K562 (cell line): ENCODE results near the gene TMEM121. TPM values are rescaled to one million over a fixed set of nuclear protein-coding genes. Genes with fewer than 3 reads are reported as not detected.

ENCODE experiments used
- ARNT ChIP-seq, 2 experiments: fragments of 450-650 bp; IDR thresholded peaks; 2 replicates each; pipeline ENCODE4 v1.6.1; 2016; ENCODE audit warnings: mild to moderate bottlenecking in 1 of 2
- ATF4 ChIP-seq: fragments of 450-650 bp; formaldehyde crosslinking; IDR thresholded peaks from 2 replicates; pipeline ENCODE4 v1.4.0; 2022; ENCODE audit warnings: mild to moderate bottlenecking, moderate library complexity
- BCOR ChIP-seq: fragments of 450-650 bp; IDR thresholded peaks from 2 replicates; pipeline ENCODE4 v1.6.1; 2016
- CBX5 ChIP-seq: IDR thresholded peaks from 2 replicates; pipeline ENCODE4 v1.6.1; 2014; ENCODE audit warnings: low read depth, borderline replicate concordance
- ELF2 ChIP-seq: fragments of 250-450 bp; sonication (Bioruptor Pico); IDR thresholded peaks from 2 replicates; pipeline ENCODE4 v1.5.0; 2021; ENCODE audit warnings: mild to moderate bottlenecking
- GABPA ChIP-seq: fragments of 200-800 bp; sonication (Bioruptor generic); conservative IDR thresholded peaks from 2 replicates; pipeline ENCODE4 v1.6.1; 2016; ENCODE audit warnings: low read depth, missing genetic modification characterization, missing compliant biosample characterization
- HLTF ChIP-seq: fragments of 450-650 bp; IDR thresholded peaks from 2 replicates; pipeline ENCODE4 v1.6.1; 2016
- KDM1A ChIP-seq, 2 experiments: fragments of 450-650 bp; IDR thresholded peaks; 2 replicates each; pipeline ENCODE4 v1.6.1; 2016; ENCODE audit warnings: mild to moderate bottlenecking in 2 of 2
- MAFG ChIP-seq: fragments of 450-650 bp; conservative IDR thresholded peaks from 2 replicates; pipeline ENCODE4 v1.6.1; 2016; ENCODE audit warnings: missing genetic modification characterization, missing compliant biosample characterization
- MIER1 ChIP-seq: fragments of 450-650 bp; IDR thresholded peaks from 2 replicates; pipeline ENCODE4 v1.6.1; 2016; ENCODE audit warnings: antibody characterized with exemption, mild to moderate bottlenecking, low read depth
- MXI1 ChIP-seq: IDR thresholded peaks from 2 replicates; pipeline ENCODE4 v1.6.1; 2011; ENCODE audit warnings: low read depth, mild to moderate bottlenecking, improper control_type of control experiment, low read length
- NCOA4 ChIP-seq: fragments of 450-650 bp; IDR thresholded peaks from 2 replicates; pipeline ENCODE4 v1.6.1; 2018; ENCODE audit warnings: mild to moderate bottlenecking; ENCODE audit not compliant: partially characterized antibody
- POLR2AphosphoS2 ChIP-seq: IDR thresholded peaks from 2 replicates; pipeline ENCODE4 v1.6.1; 2012; ENCODE audit warnings: low read length, improper control_type of control experiment
- RBM14 ChIP-seq: fragments of 200-400 bp; formaldehyde crosslinking; IDR thresholded peaks from 2 replicates; pipeline ENCODE4 v1.6.1; 2018; ENCODE audit warnings: low read depth, mild to moderate bottlenecking, low read length, moderate library complexity, borderline replicate concordance; ENCODE audit not compliant: insufficient read depth
- SAFB ChIP-seq: fragments of 200-400 bp; formaldehyde crosslinking; IDR thresholded peaks from 2 replicates; pipeline ENCODE4 v1.6.1; 2017; ENCODE audit warnings: low read depth, low read length, borderline replicate concordance
- SOX6 ChIP-seq: fragments of 450-650 bp; IDR thresholded peaks from 2 replicates; pipeline ENCODE4 v1.6.1; 2014; ENCODE audit warnings: mild to moderate bottlenecking
- SREBF2 ChIP-seq: sonication (generic); formaldehyde crosslinking; IDR thresholded peaks from 2 replicates; pipeline ENCODE4 v1.4.0; 2020; ENCODE audit warnings: mild to moderate bottlenecking, missing genetic modification reagents
- STAG1 ChIP-seq: sonication (generic); formaldehyde crosslinking; IDR thresholded peaks from 2 replicates; pipeline ENCODE4 v1.5.0; 2020; ENCODE audit warnings: missing genetic modification reagents, borderline replicate concordance
- TRIM24 ChIP-seq, 2 experiments: fragments of 450-650 bp; IDR thresholded peaks; 2 replicates each; pipeline ENCODE4 v1.6.1; 2016
- WHSC1 ChIP-seq: IDR thresholded peaks from one replicate; pipeline ENCODE4 v1.6.1; 2012; ENCODE audit warnings: low read length, control low read depth, inconsistent platforms
- ZBED1 ChIP-seq: IDR thresholded peaks from 2 replicates; pipeline ENCODE4 v1.6.1; 2014
- ZEB2 ChIP-seq: fragments of 450-650 bp; IDR thresholded peaks from 2 replicates; pipeline ENCODE4 v1.6.1; 2016
- ZKSCAN1 ChIP-seq: fragments of 150-350 bp; IDR thresholded peaks from 2 replicates; pipeline ENCODE4 v1.6.1; 2016; ENCODE audit warnings: low read depth, low read length
- ZNF174 ChIP-seq: fragments of 250-450 bp; sonication (Bioruptor Pico); IDR thresholded peaks from 2 replicates; pipeline ENCODE4 v1.4.0; 2020; ENCODE audit warnings: mild to moderate bottlenecking
- ZNF239 ChIP-seq: fragments of 250-450 bp; sonication (Bioruptor Pico); IDR thresholded peaks from 2 replicates; pipeline ENCODE4 v1.4.0; 2020; ENCODE audit warnings: mild to moderate bottlenecking
- polyA plus RNA-seq, 8 experiments: library from polyadenylated mRNA; depleted of rRNA in 4 of 8; stranded (reverse) in 5 of 8; unstranded in 3 of 8; fragments of >200 nt; fragmentation: Nextera tagmentation in 2 of 8; fragmentation: Illumina TruSeq in 1 of 8; extraction: Ambion mirVana in 2 of 8; extraction: Trizol in 1 of 8; gene quantifications; 2 replicates each; pipeline versions ENCODE4 v1.2.1 to v1.2.3, GENCODE V29; 2011 to 2014; ENCODE audit warnings: inconsistent platforms in 1 of 8, missing spikeins in 1 of 8
- total RNA-seq, 7 experiments: library from RNA; depleted of rRNA in 6 of 7; stranded (reverse); fragments of >200 nt in 6 of 7; fragmentation: Illumina TruSeq in 2 of 7; extraction: Trizol in 2 of 7; gene quantifications; 2 replicates each; pipeline versions ENCODE4 v1.2.1 to v1.2.3, GENCODE V29; 2011 to 2021; ENCODE audit warnings: low replicate concordance in 1 of 7
- TF ChIP-seq, protein P1 (sequence below), 3 experiments: fragments of 200-800 bp in 1 of 3; sonication (Bioruptor generic) in 1 of 3; sonication (generic) in 1 of 3; formaldehyde crosslinking in 1 of 3; IDR thresholded peaks; 2 replicates each; pipeline versions ENCODE4 v1.6.1 to v1.8.0; 2016 to 2022; ENCODE audit warnings: mild to moderate bottlenecking in 2 of 3, missing compliant biosample characterization in 2 of 3, missing genetic modification characterization in 2 of 3, missing genetic modification reagents in 1 of 3
- TF ChIP-seq, protein P2 (sequence below), 3 experiments: IDR thresholded peaks in 2 of 3; conservative IDR thresholded peaks in 1 of 3; 2 replicates each; pipeline ENCODE4 v1.5.1; 2011 to 2012; ENCODE audit warnings: low read length in 3 of 3, mild to moderate bottlenecking in 3 of 3, control low read depth in 2 of 3, improper control_type of control experiment in 1 of 3, inconsistent platforms in 1 of 3, low read depth in 1 of 3, mixed read lengths in 1 of 3, moderate library complexity in 1 of 3; ENCODE audit not compliant: insufficient read depth in 2 of 3
- TF ChIP-seq, protein P3 (sequence below): fragments of 250-450 bp; sonication (Bioruptor Pico); IDR thresholded peaks from 2 replicates; pipeline ENCODE4 v1.5.0; 2020; ENCODE audit warnings: mild to moderate bottlenecking, borderline replicate concordance

Gene TMEM121
- total and polyA plus RNA-seq, 9 of the 15 experiments (the other 6 are each of a cell fraction or from before 2014, with no cell fraction given), result 0.31 to 0.36 TPM; not detected in 7

- TF ChIP-seq, protein P1, sequence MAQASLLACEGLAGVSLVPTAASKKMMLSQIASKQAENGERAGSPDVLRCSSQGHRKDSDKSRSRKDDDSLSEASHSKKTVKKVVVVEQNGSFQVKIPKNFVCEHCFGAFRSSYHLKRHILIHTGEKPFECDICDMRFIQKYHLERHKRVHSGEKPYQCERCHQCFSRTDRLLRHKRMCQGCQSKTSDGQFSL (CRISPR knock-in tag; IDR thresholded peaks at IDR 0.05), result no peak
- TF ChIP-seq, protein P1 (tag; IDR thresholded peaks at IDR 0.05), result no peak
- TF ChIP-seq MAFG (tag) (no peak), CBX5 (no peak), ATF4 (no peak), ZEB2 (no peak), ZNF239 (no peak), MIER1 (no peak), NCOA4 (no peak), ZKSCAN1 (no peak), BCOR (no peak), POLR2AphosphoS2 (no peak), ARNT (IDR thresholded peaks at IDR 0.05) (no peak), SOX6 (no peak), ZNF174 (no peak), STAG1 (CRISPR knock-in tag) (no peak), TRIM24 (IDR thresholded peaks at IDR 0.05) (no peak), KDM1A (IDR thresholded peaks at IDR 0.05) (no peak), WHSC1 (no peak), SREBF2 (CRISPR knock-in tag) (no peak), ELF2 (CRISPR knock-in tag) (no peak), RBM14 (no peak), MXI1 (no peak), SAFB (no peak), ZBED1 (no peak), GABPA (no peak), HLTF (no peak)
- TF ChIP-seq, protein P2, sequence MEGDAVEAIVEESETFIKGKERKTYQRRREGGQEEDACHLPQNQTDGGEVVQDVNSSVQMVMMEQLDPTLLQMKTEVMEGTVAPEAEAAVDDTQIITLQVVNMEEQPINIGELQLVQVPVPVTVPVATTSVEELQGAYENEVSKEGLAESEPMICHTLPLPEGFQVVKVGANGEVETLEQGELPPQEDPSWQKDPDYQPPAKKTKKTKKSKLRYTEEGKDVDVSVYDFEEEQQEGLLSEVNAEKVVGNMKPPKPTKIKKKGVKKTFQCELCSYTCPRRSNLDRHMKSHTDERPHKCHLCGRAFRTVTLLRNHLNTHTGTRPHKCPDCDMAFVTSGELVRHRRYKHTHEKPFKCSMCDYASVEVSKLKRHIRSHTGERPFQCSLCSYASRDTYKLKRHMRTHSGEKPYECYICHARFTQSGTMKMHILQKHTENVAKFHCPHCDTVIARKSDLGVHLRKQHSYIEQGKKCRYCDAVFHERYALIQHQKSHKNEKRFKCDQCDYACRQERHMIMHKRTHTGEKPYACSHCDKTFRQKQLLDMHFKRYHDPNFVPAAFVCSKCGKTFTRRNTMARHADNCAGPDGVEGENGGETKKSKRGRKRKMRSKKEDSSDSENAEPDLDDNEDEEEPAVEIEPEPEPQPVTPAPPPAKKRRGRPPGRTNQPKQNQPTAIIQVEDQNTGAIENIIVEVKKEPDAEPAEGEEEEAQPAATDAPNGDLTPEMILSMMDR (IDR thresholded peaks at IDR 0.05 in 2 of 3, conservative IDR thresholded peaks at IDR 0.05 in 1 of 3; ENCODE audit: insufficient read depth in 2 of 3, low read depth in 1 of 3, low read length in 3 of 3), result peak; percentile 65 to 83 (median 74)
- TF ChIP-seq, protein P3, sequence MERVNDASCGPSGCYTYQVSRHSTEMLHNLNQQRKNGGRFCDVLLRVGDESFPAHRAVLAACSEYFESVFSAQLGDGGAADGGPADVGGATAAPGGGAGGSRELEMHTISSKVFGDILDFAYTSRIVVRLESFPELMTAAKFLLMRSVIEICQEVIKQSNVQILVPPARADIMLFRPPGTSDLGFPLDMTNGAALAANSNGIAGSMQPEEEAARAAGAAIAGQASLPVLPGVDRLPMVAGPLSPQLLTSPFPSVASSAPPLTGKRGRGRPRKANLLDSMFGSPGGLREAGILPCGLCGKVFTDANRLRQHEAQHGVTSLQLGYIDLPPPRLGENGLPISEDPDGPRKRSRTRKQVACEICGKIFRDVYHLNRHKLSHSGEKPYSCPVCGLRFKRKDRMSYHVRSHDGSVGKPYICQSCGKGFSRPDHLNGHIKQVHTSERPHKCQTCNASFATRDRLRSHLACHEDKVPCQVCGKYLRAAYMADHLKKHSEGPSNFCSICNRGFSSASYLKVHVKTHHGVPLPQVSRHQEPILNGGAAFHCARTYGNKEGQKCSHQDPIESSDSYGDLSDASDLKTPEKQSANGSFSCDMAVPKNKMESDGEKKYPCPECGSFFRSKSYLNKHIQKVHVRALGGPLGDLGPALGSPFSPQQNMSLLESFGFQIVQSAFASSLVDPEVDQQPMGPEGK (CRISPR knock-in tag), result no peak
Measured at GRCh38 chr14:105485739-105486162, 40.6 kb upstream of the TMEM121 start (continued).
